Fibroblast of villous mesenchyme (primary cell): ENCODE measurements around the gene ELFN1. TPM values are rescaled to one million over a fixed set of nuclear protein-coding genes. Genes with fewer than 3 reads are reported as not detected.

Experiments used
- DNase-seq: peaks from one replicate; pipeline ENCODE4 v3.0.0-alpha.2; 2010; ENCODE audit warnings: low read depth
- H3K4me3 ChIP-seq: 2 replicates; pipeline ENCODE4 v1.5.1; 2011; ENCODE audit warnings: low read depth, mild to moderate bottlenecking, low read length
- total RNA-seq: library from RNA; depleted of rRNA; stranded (reverse); fragments of >200 nt; gene quantifications from 2 replicates; pipeline ENCODE4 v1.2.3, GENCODE V29; 2012
- TF ChIP-seq, protein P1 (sequence below): IDR thresholded peaks from 2 replicates; pipeline ENCODE4 v1.5.1; 2012; ENCODE audit warnings: low read depth, mild to moderate bottlenecking, low read length; ENCODE audit not compliant: insufficient read depth

The ELFN1 gene
- total RNA-seq, 1 donor, result 0.86 TPM

DNA sequence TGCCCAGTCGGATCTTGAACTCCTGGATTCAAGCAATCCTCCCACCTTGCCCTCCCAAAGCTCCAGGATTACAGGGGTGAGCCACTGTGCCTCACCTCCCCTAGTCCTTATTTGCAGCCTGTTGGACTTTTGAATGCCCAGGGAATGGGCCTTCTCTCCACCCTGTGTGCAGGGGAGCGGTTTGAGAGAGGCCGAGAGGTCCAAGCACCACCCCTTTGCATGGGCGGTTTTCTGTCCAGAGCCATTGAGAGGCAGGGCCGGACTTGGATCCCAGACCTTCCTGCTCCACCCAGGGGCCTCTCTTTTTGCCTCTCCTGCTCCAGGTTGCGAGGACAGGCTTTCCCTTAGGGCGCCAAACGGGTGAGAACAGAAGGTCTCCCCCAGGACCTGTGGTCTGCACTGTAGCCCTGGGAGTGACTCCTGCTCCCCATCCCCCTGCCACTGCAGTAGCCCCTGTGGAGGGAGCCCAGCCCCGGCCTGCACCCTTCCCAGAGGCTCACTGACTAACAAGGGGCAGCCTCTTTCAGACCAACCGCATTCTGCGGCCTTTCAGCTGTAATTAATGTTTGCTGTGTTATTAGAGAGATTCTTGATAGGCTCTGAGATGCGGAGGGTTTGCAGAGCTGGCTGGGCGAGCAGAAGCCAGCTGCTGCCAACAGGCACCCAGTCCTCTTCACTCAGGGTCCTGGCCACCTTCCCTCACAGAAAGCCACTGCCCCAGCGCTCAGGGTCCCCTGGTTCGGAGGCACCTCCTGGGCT is 57.9 kb downstream of the ELFN1 start:
- TF ChIP-seq, protein P1, sequence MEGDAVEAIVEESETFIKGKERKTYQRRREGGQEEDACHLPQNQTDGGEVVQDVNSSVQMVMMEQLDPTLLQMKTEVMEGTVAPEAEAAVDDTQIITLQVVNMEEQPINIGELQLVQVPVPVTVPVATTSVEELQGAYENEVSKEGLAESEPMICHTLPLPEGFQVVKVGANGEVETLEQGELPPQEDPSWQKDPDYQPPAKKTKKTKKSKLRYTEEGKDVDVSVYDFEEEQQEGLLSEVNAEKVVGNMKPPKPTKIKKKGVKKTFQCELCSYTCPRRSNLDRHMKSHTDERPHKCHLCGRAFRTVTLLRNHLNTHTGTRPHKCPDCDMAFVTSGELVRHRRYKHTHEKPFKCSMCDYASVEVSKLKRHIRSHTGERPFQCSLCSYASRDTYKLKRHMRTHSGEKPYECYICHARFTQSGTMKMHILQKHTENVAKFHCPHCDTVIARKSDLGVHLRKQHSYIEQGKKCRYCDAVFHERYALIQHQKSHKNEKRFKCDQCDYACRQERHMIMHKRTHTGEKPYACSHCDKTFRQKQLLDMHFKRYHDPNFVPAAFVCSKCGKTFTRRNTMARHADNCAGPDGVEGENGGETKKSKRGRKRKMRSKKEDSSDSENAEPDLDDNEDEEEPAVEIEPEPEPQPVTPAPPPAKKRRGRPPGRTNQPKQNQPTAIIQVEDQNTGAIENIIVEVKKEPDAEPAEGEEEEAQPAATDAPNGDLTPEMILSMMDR, result no peak

DNA sequence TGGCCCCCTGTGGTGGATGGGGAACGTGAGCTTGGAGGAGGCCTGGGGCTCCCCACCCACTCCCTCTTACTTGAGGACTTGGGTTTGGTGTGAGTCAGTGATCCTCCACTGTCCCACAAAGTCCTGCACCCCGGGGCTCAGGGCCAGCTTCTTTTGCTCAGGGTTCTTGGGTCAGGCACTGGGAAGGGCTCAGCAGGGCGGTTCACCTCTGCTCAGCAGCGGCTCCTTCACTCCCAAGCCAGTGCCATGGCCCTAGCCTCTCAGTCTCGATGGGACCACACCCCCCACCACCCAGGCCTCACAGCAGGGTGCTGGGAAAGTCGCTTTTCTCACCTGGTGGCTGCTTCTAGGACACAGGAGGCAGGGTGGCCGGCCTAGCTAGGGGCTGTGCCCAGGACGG is 59.1 kb downstream of the ELFN1 start:
- TF ChIP-seq, protein P1, result no peak
- no peak overlapping the region for H3K4me3 ChIP-seq
- DNase-seq, result no peak

More for the DNA sequence above, 57.9 kb downstream of the ELFN1 start:
- no peak overlapping the region for H3K4me3 ChIP-seq
- DNase-seq, result no peak

DNA sequence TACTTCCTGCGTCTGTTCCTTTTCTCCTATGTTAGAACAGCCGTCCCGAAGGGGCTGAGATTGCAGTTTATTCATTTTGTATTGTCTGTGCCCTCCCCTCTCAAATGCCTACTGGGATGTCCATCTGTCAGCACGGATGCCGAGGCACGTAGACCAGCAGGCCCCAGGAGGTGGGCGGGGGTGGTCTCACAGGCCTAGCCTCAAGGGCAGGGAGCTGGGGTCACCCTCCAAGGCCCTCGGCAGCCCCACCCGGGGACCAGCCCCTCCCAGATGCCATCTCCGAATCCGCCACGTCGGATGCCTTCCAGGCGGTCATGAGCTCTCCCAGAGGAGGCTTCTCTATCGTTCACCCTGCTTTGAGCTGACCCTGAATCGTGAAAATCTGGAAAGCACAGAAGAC is 59.7 kb downstream of the ELFN1 start:
- TF ChIP-seq, protein P1, result no peak
- H3K4me3 ChIP-seq, result no peak overlapping the region
- DNase-seq, result no peak

DNA sequence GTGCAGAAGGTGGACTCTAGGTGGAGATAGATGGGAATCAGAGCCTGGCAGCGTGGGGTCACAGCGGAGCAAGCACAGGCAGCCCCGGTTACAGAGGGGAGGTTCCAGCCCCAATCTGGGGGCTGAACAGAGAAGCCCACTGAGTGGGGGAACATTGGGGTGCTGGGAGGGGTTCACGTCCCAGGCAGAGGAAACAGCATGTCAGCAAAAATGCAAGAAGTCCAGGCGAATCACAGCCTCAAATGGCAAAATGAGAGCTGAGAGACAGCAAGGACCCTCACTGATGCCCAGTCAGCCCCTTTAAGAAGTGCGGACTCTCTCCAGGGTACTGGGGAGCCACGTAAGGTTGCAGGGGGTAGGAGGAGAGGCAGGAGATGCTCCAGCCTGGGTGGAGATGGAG is 62.0 kb downstream of the ELFN1 start:
- DNase-seq, result no peak
- TF ChIP-seq, protein P1, result no peak
- no peak overlapping the region for H3K4me3 ChIP-seq

DNA sequence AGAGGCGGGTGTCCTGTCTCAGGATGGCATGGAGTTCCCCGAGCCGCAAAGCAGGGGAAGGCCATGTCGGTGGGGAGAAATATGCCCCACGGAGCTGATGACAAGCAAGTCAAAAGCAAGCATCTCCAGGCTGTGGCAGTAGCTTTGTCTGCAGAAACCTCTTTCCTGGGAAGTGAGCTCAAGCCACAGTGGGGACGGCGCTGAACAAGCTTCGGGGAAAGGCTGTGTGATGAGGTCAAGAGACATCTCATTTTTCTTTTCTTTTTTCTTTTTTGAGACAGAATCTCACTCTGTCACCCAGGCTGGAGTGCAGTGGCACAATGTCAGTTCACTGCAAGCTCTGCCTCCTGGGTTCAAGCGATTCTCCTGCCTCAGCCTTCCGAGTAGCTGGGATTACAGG is 62.6 kb downstream of the ELFN1 start:
- no peak for DNase-seq
- TF ChIP-seq, protein P1, result no peak
- no peak overlapping the region for H3K4me3 ChIP-seq

DNA sequence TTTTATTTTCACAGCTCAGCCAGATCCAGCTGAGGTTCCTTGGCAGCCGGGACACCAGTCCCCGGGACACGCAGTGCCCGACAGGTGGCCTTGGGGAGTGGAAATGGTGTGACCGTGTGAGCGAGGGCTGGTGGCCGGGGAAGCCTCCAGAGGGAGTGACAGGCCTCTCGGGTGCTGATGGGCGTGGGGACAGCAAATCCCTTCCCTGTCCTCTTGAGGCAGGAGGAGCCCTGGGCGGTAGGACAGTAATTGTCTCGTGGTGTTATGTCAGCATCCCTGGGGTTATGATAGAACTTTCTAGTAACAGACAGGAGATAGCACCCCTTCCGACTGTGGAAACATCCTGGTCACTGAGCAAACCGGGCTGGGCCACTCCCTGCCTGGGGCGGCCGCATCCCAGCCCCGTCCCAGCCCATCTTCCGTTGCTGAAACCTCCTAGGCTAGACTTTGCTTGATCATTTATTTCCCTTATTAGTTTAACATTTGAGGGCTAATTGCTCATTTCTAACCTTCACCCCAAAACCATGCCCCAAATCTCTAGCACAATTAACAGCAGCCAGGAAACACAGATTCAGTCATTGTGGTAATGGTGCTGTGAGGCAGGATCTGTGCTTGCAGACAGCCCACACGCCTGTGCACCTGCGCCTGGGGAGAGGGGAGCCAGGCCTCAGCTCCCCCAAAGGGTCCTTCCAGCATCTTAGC is 63.3 kb downstream of the ELFN1 start:
- DNase-seq, result no peak
- TF ChIP-seq, protein P1, result no peak
- no peak overlapping the region for H3K4me3 ChIP-seq
